KOPT-K1 (cell line): Measurements from ENCODE around the gene SAMD14.

ENCODE experiments used
- H3K27ac ChIP-seq: fragments of 200-600 bp; sonication (generic); 2 replicates; pipeline ENCODE4 v1.5.1; 2016; ENCODE audit warnings: antibody characterized with exemption, mild to moderate bottlenecking, low read depth, low read length; ENCODE audit not compliant: poor library complexity, severe bottlenecking
- H3K36me3 ChIP-seq: fragments of 200-600 bp; sonication (generic); 2 replicates; pipeline ENCODE4 v1.5.1; 2017; ENCODE audit warnings: antibody characterized with exemption, mild to moderate bottlenecking, low read length, moderate library complexity; ENCODE audit not compliant: insufficient read depth
- H3K9me3 ChIP-seq: fragments of 200-600 bp; sonication (generic); 2 replicates; pipeline ENCODE4 v1.5.1; 2017; ENCODE audit warnings: antibody characterized with exemption, low read length, mild to moderate bottlenecking; ENCODE audit not compliant: insufficient read depth, poor library complexity, severe bottlenecking

Gene SAMD14

DNA sequence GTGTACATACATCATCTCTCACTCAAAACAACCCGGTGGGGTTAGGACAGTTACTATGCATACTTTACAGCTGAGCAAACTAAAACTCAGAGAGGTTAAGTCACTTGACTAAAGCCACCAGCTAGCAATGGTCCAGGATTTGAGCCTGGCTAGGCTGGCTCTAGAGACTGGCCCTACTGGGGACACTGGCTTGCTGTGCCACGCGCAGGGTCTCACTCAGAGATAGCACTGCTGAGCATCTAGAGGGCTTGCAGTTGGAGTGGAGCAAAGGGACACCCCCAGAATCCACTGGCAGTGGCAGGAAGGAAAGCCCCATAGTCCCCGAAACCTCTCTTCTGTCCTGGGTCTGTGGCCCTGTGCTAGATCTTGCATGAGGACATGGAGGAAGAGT lies 11.1 kb downstream of the SAMD14 start:
- Histone ChIP-seq H3K9me3 (no peaks in the 10 kb centered on the region), H3K36me3 (no peaks in the 10 kb centered on the region), H3K27ac (no peak overlapping the region)

DNA sequence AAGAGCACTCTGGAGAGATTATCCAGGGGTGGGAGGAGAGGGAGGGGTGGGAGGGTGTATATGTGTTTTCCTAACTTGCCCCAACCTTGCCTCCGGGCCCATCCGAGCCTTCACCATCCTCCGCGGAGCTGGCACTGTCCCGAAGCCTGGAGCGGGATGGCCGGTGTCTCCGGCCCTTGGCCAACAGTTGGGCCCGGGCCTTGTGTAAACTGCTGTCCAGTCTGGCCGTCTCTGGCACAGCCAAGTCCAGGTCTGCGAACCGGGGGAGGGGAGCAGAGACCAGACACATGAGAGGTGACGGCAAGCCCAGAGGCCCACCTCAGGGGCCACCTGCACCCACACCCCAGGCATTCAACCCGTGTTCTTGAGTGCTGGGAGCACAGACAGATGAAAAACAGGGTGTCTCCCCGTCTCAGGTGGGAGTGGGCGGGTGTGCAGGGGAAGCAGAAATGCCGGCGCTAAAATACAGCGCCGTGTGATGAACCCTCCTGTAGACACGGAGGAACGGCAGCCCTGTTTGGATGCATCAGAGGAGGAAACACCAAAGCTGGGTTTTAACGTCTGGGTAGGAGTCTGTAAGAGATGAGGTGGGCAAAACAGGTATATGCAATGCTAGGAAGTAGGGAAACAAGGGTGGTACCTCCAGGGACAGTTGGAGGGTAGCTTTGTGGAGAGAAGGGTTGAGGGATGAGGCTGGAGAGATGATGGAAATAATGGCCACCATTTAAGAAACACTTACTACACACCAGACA lies 11.7 kb downstream of the SAMD14 start:
- Histone ChIP-seq H3K36me3 (no peaks in the 10 kb centered on the region), H3K9me3 (no peaks in the 10 kb centered on the region), H3K27ac (no peak overlapping the region)

DNA sequence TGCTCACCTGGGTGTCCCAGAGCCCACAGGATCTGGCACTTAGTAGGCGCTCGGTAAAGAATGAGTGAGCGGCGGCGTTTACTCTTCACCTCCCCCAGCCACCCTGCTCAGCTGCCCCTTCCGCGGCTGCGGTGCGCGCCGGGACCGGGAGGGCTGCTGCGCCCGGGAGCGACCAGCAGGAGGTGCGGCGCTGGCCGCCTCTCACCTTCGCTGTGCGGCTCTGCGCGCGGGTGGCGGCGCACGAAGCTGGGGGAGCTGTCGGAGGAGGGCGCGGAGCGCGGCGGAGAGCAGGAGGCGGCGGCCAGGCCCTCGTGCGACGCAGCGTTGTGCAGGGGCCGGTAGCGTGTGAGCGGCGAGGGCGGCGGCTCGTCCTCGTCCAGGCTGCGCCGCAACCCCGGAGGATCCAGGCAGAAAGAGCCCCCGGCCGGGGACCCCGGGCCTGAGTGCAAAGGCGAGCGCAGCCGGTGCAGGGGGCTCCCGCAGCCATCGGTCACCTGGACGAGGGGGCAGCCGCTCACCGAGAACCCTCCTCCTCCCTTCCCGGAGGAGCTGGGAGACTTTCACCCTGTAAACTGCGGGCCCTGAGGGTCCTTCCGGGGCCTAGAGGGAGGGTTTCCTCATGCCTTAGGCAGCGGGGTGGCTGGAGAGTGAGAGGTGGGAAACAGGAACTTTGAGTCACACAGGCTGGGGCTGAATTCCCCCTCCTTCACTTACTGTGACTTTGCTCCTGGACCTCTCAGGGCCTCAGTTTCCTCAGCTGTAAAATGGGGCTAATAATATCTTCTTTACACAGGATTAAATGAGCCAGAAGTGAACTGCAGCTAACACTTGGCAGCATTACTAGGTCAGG lies 12.5 kb downstream of the SAMD14 start:
- Histone ChIP-seq H3K36me3 (no peaks in the 10 kb centered on the region), H3K27ac (no peak overlapping the region), H3K9me3 (no peaks in the 10 kb centered on the region)

DNA sequence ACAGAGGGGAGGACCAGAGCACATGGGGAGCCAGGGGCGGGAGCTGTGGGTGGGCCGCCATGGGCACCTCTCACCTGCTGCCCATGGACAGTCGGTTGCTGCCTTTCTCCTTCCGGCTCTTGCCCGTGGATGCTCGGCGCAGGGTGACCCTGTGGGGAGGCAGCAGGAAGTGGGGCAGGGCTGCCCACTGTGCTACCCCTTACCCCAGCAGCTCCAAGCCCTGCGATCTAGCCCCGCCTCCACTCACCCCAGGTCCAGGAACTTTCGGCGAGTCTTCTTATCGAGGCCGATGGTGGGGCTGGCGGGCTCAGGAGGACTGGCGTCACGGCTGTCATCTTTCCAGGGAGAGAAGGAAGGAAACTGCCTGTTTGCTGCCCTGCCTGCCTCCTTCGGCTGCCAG lies 14.2 kb downstream of the SAMD14 start:
- no peak overlapping the region for H3K27ac ChIP-seq
- no peaks in the 10 kb centered on the region for H3K9me3 ChIP-seq
- no peaks in the 10 kb centered on the region for H3K36me3 ChIP-seq

DNA sequence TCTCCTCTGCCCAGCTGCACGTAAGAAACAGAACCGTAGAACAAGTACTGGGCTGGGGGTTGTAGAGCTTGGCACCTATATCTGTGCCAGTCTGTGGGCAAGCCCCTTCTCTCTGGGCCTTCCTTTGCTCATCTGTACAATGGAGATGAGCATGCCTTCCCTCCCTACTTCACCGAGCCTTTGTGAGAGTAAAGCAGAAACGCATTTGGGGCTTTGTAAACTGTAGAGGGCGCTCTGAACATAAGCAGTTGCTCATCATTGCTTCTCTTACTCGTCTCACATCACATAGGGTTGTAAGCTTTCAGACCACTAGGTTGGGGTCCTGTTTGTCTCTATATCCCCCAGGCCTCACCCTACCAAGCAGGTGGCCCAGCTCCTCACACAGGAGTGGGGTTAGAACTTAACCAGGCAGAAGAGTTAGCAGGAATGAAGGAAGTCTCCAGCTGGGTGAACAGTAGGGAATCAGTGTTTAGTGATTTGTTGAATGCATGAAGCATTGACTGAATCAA lies 15.1 kb downstream of the SAMD14 start:
- H3K9me3 ChIP-seq = no peaks in the 10 kb centered on the region
- no peaks in the 10 kb centered on the region for H3K36me3 ChIP-seq
- H3K27ac ChIP-seq = no peak overlapping the region

DNA sequence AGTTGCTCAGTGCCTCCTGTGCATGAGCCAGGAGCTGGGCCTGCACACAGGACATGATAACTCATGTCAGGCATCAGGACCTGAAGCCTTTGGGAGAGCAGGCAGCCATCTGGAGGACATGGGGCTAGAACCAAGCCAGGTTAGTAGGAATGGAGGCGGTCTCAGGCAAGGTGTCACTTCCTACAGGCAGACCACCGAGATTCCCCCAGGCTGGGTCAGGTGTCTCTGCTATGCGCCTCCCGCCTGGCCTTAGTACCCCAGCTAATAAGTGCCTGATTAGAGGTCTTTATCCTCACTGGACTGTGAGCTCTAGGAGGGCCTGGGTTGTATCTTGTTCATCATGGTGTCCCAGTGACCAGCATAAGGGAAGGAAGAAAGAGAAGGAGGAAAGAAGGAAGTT lies 15.6 kb downstream of the SAMD14 start:
- no peaks in the 10 kb centered on the region for H3K36me3 ChIP-seq
- no peaks in the 10 kb centered on the region for H3K9me3 ChIP-seq
- no peak overlapping the region for H3K27ac ChIP-seq

DNA sequence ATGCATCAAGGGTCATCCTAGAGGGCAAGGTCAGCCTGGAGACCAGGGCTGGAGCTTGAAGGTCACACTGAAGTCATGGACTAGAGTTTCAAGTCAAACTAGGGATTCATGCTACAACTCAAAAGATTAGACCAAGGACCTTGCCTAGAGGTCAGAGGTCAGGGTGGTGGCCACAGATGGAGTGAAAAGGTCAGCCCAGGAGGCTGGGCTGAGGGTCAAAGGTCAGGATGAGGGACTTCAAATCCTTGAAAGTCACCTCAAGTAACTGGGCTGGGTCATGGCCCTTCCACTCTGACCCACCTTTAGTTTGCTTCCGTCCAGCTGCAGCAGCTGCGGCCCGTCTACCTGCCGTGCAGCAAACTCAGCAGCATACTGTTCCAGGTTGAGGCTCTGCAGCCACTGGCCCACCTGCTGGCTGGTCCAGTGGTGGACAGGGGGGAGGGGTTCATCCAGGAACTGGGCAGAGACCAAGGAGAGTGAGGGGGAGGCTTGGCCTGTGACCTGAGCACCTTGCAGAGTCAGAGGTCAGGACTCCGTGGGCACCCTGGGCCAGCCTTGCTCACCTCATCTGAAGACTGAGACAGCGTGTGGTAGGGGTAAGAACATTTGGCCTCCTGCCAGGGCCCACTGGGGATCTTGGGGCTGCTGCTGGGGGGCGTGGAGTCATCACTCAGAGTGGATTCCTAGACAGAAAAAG lies 16.2 kb downstream of the SAMD14 start:
- Histone ChIP-seq H3K36me3 (no peaks in the 10 kb centered on the region), H3K9me3 (no peaks in the 10 kb centered on the region), H3K27ac (no peak overlapping the region)

DNA sequence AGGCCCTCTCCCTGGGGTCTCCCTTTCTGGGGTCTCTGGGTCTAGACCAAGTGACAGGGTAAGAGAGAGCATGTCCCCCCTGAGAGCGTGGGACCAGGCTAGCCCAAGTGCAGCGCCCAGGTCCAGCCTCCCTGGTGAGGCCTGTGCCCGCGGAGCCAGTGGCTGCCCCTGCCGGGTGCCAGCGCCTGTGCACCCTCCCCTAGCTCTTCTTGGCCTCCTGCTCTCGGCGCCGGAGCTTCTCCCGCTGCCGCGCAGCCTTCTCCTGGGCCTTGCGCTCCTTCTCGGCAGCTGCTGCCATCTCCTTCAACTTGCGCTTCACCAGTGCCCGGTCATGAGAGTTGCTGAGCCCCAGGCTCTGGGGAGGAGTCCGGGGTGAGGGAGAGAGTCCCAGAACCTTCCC lies 17.3 kb downstream of the SAMD14 start:
- Histone ChIP-seq H3K9me3 (no peaks in the 10 kb centered on the region), H3K36me3 (no peaks in the 10 kb centered on the region), H3K27ac (no peak overlapping the region)

DNA sequence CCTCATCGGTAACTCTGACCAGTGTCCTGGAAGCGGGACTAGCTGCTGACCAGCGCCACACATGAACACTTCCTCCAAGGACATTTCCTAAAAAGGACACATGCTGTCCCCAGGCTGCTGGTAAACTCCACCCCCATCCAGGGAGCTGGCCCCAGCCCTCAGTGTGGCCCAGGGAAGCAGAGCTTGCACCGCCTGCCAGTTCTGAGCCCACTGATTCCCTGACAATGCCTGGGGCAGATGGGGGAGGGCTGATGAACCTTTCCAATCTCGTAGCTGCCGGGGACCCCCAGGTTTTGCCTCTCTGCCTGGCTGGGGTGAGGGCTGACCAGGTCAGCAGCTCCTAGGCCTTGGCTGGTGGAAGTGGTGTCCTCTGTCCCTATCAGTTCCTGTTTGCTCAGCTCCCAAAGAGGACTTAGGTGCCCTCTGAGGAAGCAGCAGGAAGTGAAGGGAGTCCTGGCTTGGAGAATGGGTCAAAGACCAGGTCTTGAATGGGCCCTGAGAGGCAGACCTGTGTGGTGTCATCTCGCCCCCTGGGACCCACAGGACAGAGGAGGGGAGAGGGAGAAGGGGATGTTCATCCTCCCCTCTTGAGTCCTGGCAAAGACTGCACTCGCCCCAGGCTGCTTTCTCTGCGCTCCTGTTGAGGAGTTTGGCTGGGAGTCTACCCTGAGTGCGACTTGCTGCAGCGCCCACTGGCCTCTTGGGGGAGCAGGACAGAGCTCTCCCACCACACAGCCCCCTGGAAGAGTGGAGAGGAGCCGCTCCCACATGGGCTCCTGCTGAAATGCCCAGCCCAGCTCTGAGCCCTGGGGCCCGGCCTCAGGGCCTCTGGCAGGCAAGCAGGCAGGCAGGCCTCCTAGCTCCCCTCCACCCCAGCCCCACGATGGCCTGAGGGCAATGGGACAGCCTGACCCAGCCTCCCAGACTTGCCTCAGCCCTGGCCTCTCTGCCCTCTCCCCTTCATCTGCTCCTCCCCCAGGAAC lies 18.0 kb downstream of the SAMD14 start:
- Histone ChIP-seq H3K9me3 (no peaks in the 10 kb centered on the region), H3K36me3 (no peaks in the 10 kb centered on the region), H3K27ac (no peak overlapping the region)

DNA sequence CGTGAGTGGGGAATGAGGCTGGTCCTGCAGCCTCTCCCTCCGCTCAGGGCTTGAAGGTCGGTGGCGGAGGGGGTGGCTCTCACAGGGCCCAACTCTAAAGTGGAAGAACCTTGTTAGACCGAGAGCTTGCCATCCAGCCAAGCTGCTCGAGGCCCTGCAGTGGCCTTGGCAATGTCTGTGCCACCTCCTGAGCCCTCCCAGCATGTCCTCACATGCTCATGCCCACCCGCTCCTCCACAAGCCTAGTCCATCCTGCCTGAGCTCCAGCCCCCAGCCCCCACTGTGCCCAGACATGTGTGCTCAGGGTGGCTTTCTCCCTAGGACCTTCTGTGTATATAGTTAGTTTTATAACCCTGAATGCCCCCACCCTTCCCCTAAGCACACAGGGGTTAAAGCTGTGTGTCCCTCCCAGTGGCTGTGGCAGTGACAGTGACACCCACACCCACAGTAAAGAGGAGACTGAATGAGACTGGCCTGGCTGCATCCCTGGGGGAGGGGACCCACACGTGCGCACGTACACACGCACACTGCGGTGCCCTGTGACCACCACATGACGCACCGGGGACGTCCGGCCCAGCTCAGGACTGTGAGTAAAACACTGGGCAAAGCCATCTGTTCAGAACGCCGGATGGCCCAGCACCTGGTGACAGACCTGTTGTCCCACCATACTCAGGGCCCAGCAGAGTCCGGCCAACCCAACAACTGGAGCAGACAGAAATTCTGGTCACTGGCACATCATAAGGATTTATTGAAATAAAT lies 19.2 kb downstream of the SAMD14 start:
- Histone ChIP-seq H3K9me3 (no peaks in the 10 kb centered on the region), H3K27ac (no peak overlapping the region), H3K36me3 (no peaks in the 10 kb centered on the region)

DNA sequence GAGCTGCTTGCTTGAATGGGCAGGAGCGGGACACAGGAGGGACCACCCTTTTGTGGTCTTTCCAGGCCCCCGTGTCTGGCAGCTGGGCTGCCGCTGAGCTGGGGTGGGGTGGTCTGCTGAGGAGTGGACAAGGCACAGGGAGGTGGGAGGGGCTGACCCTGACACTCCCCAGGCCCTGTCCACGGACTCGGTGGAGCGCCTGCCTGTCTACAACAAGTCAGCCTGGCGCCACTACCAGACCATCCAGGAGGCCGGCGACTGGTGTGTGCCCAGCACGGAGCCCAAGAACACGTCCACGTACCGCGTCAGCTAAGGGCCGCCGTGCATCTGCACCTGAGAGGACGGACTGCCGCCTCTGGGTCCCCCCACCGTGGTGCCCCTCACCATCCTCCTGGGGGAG lies 20.2 kb downstream of the SAMD14 start:
- Histone ChIP-seq H3K36me3 (no peaks in the 10 kb centered on the region), H3K27ac (no peak overlapping the region), H3K9me3 (no peaks in the 10 kb centered on the region)

DNA sequence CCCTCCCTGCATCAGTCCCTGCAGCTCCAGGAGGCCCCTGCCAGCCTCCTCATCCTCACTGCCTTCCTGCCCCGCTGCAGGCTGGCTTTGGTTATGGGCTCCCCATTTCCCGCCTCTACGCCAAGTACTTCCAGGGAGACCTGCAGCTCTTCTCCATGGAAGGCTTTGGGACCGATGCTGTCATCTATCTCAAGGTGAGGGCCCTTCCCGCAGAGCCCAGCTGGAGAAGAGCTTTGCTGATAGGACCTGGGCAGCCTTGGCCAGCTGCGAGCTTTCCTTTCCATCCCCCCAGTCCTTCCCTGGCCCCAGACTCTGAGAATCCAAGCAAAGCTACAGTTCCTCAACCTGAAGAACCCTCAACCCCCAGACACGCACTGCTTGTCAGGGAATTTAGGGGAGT lies 20.8 kb downstream of the SAMD14 start:
- no peaks in the 10 kb centered on the region for H3K9me3 ChIP-seq
- H3K27ac ChIP-seq = no peak overlapping the region
- H3K36me3 ChIP-seq = no peaks in the 10 kb centered on the region

DNA sequence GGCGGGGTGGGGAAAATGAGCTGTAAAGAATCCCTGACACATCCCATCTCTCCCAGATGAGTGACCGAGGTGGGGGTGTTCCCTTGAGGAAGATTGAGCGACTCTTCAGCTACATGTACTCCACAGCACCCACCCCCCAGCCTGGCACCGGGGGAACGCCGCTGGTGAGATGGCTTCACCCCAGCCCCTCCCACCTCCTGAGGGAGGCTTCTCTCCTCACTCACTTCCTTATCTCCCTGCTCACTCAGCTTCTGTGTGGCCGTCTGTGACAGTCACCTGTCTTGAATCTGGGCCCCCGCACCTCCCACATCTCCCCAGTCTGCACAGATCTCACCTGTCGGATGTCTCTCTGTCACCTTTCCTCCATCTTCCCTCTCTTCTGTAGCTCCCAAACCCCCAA lies 21.4 kb downstream of the SAMD14 start:
- H3K36me3 ChIP-seq = no peaks in the 10 kb centered on the region
- no peak overlapping the region for H3K27ac ChIP-seq
- H3K9me3 ChIP-seq = no peaks in the 10 kb centered on the region
